ENCODE measurements around the gene RAB40B. TPM values are rescaled to one million over a fixed set of nuclear protein-coding genes. Genes with fewer than 3 reads are reported as not detected.

Gene RAB40B
- total RNA-seq, 2 experiments from 2014 or later, result 1.6 to 2.0 TPM

DNA sequence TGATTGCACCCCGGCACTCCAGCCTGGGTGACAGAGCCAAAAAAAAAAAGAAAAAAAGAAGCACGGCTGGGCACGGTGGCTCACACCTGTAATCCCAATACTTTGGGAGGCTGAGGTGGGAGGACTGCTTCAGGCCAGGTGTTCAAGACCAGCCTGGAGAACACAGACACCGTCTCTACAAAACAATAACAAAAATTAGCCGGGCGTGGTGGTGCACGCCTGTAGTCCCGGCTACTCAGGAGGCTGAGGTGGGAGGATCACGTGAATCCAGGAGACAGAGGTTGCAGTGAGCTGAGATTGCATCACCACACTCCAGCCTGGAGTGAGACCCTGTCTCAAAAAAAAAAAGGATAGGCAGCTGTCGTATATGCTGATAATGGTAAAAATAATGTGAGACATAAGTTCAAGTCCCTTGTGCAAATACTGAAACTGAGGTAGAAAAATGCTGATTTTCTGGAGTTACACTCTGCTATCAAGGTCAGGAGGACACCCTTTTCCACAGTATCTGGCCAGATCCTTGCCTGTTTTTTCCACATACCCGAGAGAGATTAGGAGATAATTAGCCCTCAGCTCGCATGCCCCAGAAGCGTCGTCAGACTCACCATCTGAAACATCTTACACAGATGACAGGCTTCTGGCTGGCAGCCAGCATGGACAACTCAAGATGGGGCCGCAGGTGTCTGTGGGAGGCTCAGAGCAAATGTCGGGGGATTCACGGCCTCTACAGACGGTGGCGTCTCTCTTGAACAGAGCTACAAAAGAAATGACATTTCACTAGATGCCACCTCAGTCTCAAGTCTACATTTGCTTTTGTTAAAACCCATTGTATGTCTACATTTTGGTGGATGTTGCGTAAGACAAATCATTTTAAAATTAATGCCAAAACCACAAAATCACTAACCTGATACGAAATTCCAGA is 87.1 kb downstream of the RAB40B start:
- Mint-ChIP-seq H3K9me3 (no peaks in the 10 kb centered on the region), H3K36me3 (ENCODE audit: low read depth) (peaks cover 54% of the 10 kb centered on the region), H3K27ac (no peak overlapping the region), H3K4me1 (ENCODE audit: low read depth) (peaks cover 4% of the 10 kb centered on the region), H3K27me3 (no peaks in the 10 kb centered on the region), H3K4me3 (no peak overlapping the region)
- Histone ChIP-seq H3K27me3 (ENCODE audit: control insufficient read depth in 1 of 2, insufficient read depth in 2 of 2, low read length in 2 of 2) (no peaks in the 10 kb centered on the region), H3K9me3 (ENCODE audit: control insufficient read depth in 1 of 2, insufficient read depth in 1 of 2, low read length in 2 of 2) (no peaks in the 10 kb centered on the region), H3K4me3 (ENCODE audit: low read length) (no peak overlapping the region), H3K4me1 (ENCODE audit: insufficient read depth, low read length) (no peaks in the 10 kb centered on the region), H3K36me3 (ENCODE audit: insufficient read depth, low read length) (peaks cover 35% of the 10 kb centered on the region), H3K27ac (ENCODE audit: low read depth in 1 of 2, low read length in 2 of 2) (no peak overlapping the region)
- TF ChIP-seq, protein P1, sequence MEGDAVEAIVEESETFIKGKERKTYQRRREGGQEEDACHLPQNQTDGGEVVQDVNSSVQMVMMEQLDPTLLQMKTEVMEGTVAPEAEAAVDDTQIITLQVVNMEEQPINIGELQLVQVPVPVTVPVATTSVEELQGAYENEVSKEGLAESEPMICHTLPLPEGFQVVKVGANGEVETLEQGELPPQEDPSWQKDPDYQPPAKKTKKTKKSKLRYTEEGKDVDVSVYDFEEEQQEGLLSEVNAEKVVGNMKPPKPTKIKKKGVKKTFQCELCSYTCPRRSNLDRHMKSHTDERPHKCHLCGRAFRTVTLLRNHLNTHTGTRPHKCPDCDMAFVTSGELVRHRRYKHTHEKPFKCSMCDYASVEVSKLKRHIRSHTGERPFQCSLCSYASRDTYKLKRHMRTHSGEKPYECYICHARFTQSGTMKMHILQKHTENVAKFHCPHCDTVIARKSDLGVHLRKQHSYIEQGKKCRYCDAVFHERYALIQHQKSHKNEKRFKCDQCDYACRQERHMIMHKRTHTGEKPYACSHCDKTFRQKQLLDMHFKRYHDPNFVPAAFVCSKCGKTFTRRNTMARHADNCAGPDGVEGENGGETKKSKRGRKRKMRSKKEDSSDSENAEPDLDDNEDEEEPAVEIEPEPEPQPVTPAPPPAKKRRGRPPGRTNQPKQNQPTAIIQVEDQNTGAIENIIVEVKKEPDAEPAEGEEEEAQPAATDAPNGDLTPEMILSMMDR (IDR thresholded peaks at IDR 0.05), result no peak
- intact Hi-C loops (cut with DNase I, micrococcal nuclease), result no loop called here
- ATAC-seq (ENCODE audit: poor library complexity) (no peak), DNase-seq (no peak)
- ChIA-PET CTCF (no interaction called here), POLR2A (no interaction called here)

DNA sequence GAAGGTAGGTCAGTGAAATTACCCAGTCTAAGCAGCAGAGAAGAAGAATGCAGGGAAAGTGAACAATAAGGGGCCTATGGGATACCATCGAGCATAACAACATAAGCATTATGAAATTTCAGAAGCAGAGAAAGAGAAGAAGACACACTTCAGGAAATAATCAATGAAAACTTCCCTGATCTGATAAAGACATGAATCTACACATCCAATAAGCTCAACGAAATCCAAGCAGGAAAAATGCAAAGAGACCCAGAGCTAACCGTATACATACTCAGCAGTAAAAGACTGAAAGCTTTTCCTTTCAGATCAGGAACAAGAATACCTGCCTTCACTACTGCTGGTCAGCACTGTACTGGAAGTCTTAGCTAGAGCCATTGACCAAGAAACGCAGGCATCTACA is 88.8 kb downstream of the RAB40B start:
- POLR2A ChIA-PET, result no interaction called here
- no peaks in the 10 kb centered on the region for H3K9me3 Mint-ChIP-seq
- no peak overlapping the region for H3K4me3 Mint-ChIP-seq

DNA sequence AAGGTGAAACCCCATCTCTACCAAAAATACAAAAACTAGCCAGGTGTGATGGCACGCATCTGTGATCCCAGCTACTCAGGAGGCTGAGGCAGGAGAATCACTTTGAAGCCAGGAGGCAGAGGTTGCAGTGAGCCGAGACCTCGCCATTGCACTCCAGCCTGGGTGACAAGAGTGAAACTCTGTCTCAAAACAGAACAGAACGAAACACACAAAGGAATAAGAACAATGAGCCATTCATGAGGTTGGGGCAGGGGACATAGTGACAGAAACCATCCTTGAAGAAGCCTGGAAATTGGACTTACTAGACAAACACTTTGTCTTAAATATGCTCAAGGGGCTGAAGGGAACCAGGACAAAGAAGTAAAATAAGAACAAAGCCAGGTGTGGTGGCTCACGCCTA is 89.7 kb downstream of the RAB40B start:
- H3K27ac Mint-ChIP-seq, result no peak overlapping the region
- DNase-seq, result no peak
- ChIA-PET CTCF (no interaction called here), POLR2A (no interaction called here)
- Histone ChIP-seq H3K9me3 (ENCODE audit: control insufficient read depth in 1 of 2, insufficient read depth in 1 of 2, low read length in 2 of 2) (no peaks in the 10 kb centered on the region), H3K4me3 (ENCODE audit: low read length) (no peak overlapping the region), H3K36me3 (ENCODE audit: insufficient read depth, low read length) (peaks cover 30% of the 10 kb centered on the region), H3K27me3 (ENCODE audit: control insufficient read depth in 1 of 2, insufficient read depth in 2 of 2, low read length in 2 of 2) (no peaks in the 10 kb centered on the region), H3K27ac (ENCODE audit: low read depth in 1 of 2, low read length in 2 of 2) (no peak overlapping the region), H3K4me1 (ENCODE audit: insufficient read depth, low read length) (peaks cover 5% of the 10 kb centered on the region)
- no peak overlapping the region for H3K4me3 Mint-ChIP-seq
- H3K4me1 Mint-ChIP-seq (ENCODE audit: low read depth), result peaks cover 11% of the 10 kb centered on the region
- ATAC-seq (ENCODE audit: poor library complexity), result no peak
- intact Hi-C loops (cut with DNase I, micrococcal nuclease), result no loop called here
- TF ChIP-seq, protein P1 (IDR thresholded peaks at IDR 0.05), result no peak
- H3K27me3 Mint-ChIP-seq, result no peaks in the 10 kb centered on the region
- H3K9me3 Mint-ChIP-seq, result no peaks in the 10 kb centered on the region
- peaks cover 57% of the 10 kb centered on the region for H3K36me3 Mint-ChIP-seq (ENCODE audit: low read depth)

More for the DNA sequence above, 88.8 kb downstream of the RAB40B start:
- no peak for DNase-seq
- H3K27ac ChIP-seq (ENCODE audit: low read depth in 1 of 2, low read length in 2 of 2), result no peak overlapping the region
- no peaks in the 10 kb centered on the region for H3K27me3 ChIP-seq (ENCODE audit: control insufficient read depth in 1 of 2, insufficient read depth in 2 of 2, low read length in 2 of 2)
- no peaks in the 10 kb centered on the region for H3K4me1 ChIP-seq (ENCODE audit: insufficient read depth, low read length)
- Mint-ChIP-seq H3K4me1 (ENCODE audit: low read depth) (peaks cover 4% of the 10 kb centered on the region), H3K27me3 (no peaks in the 10 kb centered on the region), H3K36me3 (ENCODE audit: low read depth) (peaks cover 54% of the 10 kb centered on the region), H3K27ac (peak overlapping the region; percentile 67)
- no peaks in the 10 kb centered on the region for H3K9me3 ChIP-seq (ENCODE audit: control insufficient read depth in 1 of 2, insufficient read depth in 1 of 2, low read length in 2 of 2)
- no peak overlapping the region for H3K4me3 ChIP-seq (ENCODE audit: low read length)
- CTCF ChIA-PET, result no interaction called here
- TF ChIP-seq, protein P1 (IDR thresholded peaks at IDR 0.05), result no peak
- intact Hi-C loops (cut with DNase I, micrococcal nuclease), result no loop called here
- H3K36me3 ChIP-seq (ENCODE audit: insufficient read depth, low read length), result peaks cover 30% of the 10 kb centered on the region
- ATAC-seq (ENCODE audit: poor library complexity), result no peak
